ENCODE results near the gene SEC22A. TPM values are rescaled to one million over a fixed set of nuclear protein-coding genes. Genes with fewer than 3 reads are reported as not detected.
"Not testable (repeated sequence)": the region's sequence is repeated elsewhere in the genome, so short reads cannot be mapped to it uniquely, and the experiment has no call there.

SEC22A gene
- total RNA-seq, 1 donor from 2014 or later, result 16.2 TPM

DNA sequence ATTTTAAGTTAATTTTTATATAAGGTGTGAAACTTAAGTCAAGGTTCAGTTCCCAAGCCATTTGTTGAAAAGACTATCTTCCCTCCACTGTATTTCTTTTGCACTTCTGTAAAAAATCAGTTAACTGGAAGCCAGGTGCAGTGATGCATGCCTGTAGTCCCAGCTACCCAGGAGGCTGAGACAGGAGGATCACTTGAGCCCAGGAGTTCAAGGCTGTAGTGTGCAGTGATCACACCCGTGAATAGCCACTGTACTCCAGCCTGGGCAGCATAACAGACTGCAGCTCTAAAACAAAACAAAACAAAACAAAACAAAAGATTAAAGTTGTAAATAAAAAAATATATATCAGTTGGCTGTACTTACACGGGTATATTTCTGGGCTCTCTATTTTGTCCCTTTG lies 33.1 kb upstream of the SEC22A start:
- DNase-seq (ENCODE audit: low spot score) (no peak), ATAC-seq (no peak)
- intact Hi-C loops (cut with DNase I), result no loop called here

DNA sequence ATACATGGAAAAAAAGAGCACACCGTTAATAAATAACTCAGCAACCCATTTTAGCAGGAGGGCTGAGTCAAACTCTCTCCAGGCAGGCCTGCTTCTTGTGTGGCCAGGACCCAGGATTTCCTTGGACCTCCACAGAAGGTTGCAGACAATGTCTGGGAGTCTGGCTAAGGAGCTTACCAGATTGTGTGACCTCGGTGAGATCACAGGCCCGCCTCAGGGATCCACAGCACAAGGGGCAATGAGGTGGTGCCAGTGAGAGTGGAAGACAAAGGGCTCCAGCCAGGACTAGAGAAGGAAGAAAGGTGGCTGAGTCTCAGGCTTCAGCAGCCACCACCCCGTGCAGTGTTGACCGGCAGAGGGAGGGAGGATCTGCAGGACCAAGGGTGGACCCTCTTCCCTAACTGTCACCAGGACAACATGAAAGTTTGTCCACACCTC lies 32.2 kb upstream of the SEC22A start:
- ATAC-seq (no peak), DNase-seq (ENCODE audit: low spot score) (no peak)
- intact Hi-C loops (cut with DNase I), result no loop called here

DNA sequence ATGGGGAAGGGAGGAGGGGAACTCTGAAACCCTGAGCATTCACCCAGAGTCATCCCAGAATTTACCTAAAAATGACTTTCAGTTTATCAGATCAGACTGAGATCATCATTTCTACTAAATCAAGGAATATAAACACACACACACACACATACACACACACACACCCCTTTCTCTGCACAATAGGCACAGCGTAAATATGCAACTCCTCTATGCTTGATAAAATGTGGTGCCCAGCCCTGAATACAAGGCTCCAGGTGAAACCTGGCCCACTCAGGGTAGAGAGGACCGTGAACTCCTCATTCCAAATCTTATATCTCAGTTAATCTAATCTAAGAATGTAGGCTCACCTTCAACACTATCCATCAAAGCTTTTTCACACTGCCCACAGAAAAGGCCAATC lies 31.8 kb upstream of the SEC22A start:
- intact Hi-C loops (cut with DNase I), result no loop called here
- ATAC-seq, result no peak
- DNase-seq (ENCODE audit: low spot score), result no peak

DNA sequence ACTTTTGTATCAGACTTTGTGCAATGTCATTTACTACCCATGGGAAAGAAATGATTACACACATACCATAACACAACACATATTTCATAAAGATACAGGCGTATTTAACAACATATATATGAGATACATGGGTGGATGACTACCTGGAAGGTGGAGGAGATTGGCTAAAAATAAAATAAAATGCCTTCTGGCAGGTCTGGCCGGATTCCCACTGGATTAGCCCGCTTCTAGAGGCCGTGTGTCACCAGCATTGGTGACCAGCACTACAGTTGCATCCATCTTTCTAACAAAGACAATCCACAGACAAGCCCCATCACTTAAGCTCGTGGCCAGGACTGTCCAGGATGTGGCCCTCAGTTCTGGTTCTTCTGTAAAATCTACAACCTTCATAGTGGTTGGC lies 21.0 kb upstream of the SEC22A start:
- no peak for ATAC-seq
- no peak for DNase-seq (ENCODE audit: low spot score)
- intact Hi-C loops (cut with DNase I), result no loop called here

DNA sequence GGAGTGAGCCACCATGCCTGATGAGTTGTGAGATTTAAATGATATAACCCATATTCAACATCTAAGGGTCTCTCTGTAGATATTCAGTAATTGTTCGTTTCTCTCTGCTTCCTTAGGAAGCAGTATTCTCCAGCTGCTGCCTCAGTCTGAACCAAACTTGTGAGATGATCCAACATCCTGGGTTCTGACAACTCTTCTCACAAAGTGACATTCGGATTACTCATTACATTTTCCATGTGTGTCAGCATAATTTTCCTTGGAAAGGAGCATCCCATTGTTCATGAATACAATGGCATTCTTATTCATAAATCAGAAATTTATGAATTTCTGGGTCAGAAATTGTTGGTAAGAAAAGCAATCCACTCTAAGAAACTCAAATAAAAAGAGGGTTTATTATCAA lies 15.0 kb upstream of the SEC22A start:
- ATAC-seq, result no peak
- DNase-seq (ENCODE audit: low spot score), result no peak
- intact Hi-C loops (cut with DNase I), result no loop called here

DNA sequence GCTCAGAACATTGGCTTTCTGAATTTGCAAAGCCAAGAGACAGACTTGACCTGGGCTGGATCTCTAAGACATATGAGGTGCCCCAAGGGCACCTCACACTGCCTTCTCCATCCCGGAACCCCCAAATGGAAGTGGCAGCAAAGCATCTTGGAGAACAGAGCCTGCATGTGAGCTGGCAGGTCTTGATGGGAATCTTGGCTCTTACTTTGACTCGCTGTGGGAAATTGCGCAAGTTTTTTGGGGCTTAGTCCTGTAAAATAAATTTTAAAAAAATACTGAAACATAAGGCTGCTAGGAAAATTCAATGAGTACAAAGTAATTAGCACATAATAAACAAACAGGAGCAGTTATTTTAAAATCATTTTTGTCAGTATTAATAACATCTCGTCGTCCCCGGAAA lies 13.7 kb upstream of the SEC22A start:
- intact Hi-C loops (cut with DNase I), result no loop called here
- no peak for ATAC-seq
- no peak for DNase-seq (ENCODE audit: low spot score)

DNA sequence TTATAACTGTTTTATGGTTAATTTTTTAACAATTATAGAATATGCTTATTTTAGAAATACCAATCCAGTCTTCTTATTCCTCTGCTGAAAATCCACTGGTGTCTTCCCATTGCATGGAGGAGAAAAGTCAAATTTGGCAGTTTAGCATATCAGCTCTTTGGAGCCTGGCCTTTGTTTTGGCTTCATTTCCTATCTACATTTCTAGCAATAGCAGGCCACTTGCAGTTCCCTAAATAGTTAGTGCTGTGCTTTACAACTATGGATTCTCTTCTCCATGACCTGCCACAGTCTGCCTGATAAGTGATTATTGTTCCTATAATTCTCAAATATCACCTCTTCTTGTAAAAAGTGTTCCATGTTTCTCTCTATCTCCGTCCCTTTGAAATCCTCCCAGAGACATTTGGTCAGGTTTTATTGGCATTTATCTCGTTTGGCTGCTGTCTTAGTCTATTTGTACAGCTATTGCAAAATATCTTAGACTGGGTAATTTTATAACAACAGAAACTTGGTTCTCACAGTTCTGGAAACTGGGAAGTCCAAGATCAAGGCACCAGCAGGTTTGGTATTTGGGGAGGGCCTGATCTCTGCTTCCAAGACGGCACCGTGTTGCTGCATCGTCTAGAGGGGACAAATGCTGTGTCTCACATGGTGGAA lies 8.2 kb upstream of the SEC22A start:
- intact Hi-C loops (cut with DNase I), result no loop called here
- no peak for DNase-seq (ENCODE audit: low spot score)
- ATAC-seq, result peak; percentile 36

DNA sequence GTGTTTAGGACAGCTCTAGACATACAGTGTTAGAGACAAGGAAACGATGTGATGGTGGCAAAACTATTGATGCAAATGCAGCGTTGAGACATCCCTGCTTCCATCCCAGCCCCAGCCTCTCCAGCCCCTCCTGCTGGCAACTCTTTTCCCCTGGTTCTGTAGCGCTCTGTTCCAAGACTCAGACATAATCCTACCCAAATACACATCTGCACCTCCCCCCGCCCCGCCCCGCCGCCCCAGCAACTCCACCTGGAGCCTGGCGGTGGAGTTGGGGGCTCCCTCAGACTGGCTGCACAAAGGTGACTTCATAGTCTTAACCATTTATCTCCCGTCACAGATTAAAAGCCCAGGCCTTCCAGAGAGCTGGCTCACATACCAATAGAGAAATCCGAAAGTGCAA lies 7.2 kb upstream of the SEC22A start:
- ATAC-seq (no peak), DNase-seq (ENCODE audit: low spot score) (no peak)
- intact Hi-C loops (cut with DNase I), result no loop called here

DNA sequence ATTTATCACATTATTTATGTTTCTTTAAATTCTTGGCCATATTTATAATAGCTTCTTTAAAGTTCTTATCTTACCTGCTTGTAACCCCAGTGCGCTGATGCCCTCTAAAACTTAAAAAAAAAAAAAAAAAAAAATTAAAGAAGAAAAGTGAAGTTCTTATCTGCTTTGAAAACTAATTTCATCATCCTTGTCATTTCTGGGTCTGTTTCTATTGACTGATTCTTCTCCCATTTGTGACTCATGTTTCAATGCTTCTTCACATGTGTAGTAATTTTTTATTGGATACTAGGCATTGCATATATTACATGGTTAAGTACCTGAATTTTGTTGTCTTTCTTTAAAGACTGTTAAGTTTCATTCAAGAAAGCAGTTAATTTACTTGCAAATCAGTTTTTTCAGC lies 3.4 kb upstream of the SEC22A start:
- intact Hi-C loops (cut with DNase I), result no loop called here
- no peak for ATAC-seq
- DNase-seq (ENCODE audit: low spot score), result no peak

DNA sequence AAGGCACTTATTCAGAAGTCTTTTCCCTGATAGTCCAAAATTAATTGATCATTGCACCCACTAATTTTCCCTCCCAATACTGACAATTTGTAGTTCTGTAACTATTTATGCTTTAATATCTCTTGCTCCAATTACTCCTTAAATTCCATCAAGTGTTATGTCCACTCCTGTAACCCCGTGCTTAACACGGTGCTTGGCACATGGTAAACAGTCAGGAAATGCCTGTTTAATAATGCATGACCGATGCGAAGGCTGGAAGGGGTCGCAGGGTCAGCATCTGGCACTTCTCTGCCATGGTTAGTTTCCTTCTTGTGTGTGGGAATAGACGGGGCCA lies 553 bp upstream of the SEC22A start:
- ATAC-seq (no peak), DNase-seq (ENCODE audit: low spot score) (no peak)
- intact Hi-C loops (cut with DNase I), result no loop called here

DNA sequence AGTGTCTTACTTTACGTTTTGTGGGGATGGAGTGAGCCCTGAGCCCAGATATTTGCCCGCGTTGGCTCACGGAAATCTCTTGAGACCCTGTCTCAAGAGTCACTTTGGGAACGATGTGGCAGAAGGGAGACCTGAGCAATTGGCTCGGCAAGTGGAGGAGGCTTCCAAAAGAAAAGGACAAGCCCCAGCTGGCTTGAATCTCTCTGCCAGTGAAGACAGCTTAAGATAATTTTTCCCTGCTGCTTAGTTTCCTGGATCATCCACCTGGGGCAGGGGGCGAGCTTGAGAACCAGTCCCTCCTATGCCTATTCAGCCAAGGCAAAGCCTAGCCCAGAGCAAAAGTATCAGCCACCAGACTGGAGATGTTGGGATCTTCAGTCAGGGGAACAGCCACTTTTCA lies 708 bp downstream of the SEC22A start:
- ATAC-seq, result no peak
- DNase-seq (ENCODE audit: low spot score), result no peak
- intact Hi-C loops (cut with DNase I), result no loop called here

DNA sequence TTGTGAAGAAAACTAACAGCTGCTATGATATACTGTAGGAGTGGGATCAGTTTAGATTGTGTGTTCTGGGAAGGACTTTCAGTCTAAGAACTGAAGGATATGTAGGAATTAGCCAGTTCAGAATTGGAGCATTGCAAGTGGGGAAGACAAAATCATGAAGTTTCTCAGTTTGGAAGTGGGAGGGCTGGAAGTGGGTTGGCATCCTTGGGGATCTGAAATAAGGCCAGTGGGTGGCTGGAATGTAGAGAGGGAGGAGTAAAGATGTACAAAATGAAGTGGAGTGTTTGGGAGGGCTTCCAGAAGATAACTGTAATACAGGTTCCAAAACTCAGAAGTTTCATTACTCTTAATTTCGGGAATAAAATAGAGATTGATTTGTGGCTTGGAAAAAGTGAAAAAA lies 17.2 kb downstream of the SEC22A start:
- DNase-seq (ENCODE audit: low spot score), result no peak
- intact Hi-C loops (cut with DNase I), result no loop called here
- ATAC-seq, result no peak

DNA sequence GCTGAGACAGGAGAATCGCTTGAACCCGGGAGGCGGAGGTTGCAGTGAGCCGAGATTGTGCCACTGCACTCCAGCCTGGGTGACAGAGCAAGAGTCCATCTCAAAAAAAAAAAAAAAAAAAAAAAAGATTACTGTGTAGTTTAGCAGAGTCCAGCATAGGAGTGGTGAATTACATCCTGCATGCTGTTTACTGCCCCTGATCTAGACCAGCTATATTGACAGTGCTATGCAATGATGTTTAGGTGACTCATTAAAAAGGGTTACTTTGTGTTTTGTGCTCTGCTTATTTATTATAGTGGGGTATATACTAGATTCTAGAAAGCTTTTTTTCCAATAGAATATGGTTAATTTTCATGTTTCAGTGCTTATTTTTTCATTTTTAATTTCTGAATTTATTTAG lies 19.6 kb downstream of the SEC22A start:
- intact Hi-C loops (cut with DNase I); DNase-seq (ENCODE audit: low spot score); ATAC-seq: not testable (repeated sequence)

DNA sequence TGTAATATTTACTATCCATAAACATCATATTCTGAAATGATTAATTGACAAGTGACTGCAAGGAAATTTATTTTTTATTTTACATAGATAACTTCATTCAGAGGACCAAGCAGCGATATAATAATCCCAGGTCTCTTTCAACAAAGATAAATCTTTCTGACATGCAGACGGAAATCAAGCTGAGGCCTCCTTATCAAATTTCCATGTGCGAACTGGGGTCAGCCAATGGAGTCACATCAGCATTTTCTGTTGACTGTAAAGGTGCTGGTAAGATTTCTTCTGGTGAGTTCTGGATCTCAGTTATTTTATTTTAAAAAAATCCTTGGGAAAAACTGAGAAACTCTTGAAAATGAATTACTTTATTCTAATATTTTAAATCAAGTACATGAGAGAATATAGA lies 23.3 kb downstream of the SEC22A start:
- ATAC-seq (no peak), DNase-seq (ENCODE audit: low spot score) (no peak)

DNA sequence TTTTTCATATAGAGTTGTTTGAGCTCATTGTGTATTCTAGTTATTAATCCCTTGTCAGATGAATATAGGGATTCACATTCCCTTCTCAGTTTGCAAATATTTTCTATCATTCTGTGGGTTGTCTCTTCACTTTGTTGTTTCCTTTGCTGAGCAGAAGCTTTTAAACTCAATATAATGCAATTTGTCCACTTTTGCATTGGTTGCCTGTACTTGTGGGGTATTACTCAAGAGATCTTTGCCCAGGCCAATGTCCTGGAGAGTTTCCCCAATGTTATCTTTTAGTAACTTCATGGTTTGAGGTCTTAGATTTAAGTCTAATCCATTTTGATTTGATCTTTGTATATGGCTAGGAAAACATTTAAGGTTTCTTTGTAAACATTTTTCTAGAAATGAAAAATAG lies 24.8 kb downstream of the SEC22A start:
- no peak for ATAC-seq
- intact Hi-C loops (cut with DNase I), result no loop called here
- DNase-seq (ENCODE audit: low spot score), result no peak

More for the DNA sequence above, 23.3 kb downstream of the SEC22A start:
- intact Hi-C loops (cut with DNase I), result no loop called here

DNA sequence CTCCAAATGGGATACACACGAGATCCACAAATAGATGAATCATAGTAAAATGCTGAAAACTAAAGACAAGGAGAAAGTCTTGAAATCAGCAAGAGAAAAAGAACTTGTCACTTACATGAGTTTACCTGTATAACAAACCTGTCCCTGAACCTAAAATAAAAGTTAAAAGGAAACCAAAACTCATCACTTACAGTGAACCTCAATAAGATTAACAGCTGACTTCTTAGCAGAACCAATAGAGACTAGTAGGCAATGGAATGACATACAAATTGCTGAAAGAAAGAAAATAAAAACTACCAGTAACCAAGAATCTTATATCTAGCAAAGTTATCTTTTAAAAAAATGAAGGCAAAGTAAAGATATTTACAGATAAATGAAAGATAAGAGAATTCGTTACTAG lies 27.4 kb downstream of the SEC22A start:
- DNase-seq (ENCODE audit: low spot score) (no peak), ATAC-seq (no peak)
- intact Hi-C loops (cut with DNase I), result no loop called here

DNA sequence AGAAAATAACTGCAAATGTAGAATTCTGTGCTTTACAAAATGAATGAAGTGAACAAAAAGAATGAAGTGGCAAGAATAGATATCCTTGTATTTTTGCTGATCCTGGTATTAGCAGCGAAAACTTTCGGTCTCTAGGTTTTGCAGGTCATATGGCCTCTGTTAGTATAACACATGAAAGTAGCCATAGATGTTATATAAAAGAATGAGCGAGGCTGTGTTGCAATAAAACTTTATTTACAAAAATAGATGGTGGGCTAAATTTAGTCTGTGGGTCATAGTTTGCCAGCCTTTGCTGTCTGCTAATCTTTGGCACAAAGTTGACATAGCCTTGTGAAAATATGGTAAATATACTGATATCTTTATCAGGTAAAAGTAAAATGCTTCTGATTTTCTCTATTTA lies 35.2 kb downstream of the SEC22A start:
- intact Hi-C loops (cut with DNase I), result no loop called here
- DNase-seq (ENCODE audit: low spot score) (no peak), ATAC-seq (no peak)

DNA sequence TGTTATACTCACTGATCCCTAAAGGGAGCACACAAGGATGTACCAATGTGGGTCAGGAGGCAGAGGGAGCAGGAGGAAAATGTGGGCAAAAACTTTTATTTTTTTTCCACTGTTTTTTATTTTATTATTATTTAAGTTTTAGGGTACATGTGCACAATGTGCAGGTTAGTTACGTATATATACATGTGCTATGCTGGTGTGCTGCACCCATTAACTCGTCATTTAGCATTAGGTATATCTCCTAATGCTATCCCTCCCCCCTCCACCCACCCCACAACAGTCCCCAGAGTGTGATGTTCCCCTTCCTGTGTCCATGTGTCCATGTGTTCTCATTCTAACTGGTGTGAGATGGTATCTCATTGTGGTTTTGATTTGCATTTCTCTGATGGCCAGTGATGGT lies 37.4 kb downstream of the SEC22A start:
- intact Hi-C loops (cut with DNase I); ATAC-seq; DNase-seq (ENCODE audit: low spot score): not testable (repeated sequence)

DNA sequence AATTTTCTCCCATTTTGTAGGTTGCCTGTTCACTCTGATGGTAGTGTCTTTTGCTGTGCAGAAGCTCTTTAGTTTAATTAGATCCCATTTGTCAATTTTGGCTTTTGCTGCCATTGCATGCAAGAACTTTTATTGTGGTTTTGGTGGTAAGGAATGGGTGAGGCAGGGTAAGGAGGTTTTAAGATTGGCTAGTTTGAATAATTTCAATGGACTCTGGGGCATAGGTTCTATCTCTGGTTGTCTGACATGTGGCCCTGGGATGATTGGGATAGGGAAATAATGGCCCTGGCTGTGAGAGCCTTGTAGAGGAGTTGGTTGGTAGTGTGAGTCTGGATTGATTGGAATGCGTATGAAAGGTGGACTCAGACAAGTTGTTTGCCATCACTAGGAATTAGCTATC lies 38.0 kb downstream of the SEC22A start:
- DNase-seq (ENCODE audit: low spot score) (no peak), ATAC-seq (no peak)
- intact Hi-C loops (cut with DNase I), result no loop called here

DNA sequence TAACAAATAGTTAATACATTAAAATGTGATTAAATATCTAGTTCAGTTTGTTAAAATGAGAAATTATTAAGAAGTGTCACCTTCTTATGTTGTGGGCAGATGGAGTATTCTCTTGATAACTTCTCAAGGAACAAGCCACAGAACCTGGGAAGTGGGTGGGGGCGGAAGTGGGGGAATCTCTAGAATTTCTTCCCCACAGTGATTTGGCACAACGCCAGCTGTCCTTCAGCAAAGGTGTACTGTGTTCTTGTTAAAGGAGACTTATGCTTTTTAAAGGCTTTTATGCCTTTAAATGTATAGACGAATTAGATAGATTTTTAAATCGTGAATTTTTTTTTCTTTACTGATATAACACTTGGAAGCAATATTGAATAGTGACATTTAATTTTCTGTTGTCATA lies 42.4 kb downstream of the SEC22A start:
- no peak for DNase-seq (ENCODE audit: low spot score)
- no peak for ATAC-seq
- intact Hi-C loops (cut with DNase I), result no loop called here

DNA sequence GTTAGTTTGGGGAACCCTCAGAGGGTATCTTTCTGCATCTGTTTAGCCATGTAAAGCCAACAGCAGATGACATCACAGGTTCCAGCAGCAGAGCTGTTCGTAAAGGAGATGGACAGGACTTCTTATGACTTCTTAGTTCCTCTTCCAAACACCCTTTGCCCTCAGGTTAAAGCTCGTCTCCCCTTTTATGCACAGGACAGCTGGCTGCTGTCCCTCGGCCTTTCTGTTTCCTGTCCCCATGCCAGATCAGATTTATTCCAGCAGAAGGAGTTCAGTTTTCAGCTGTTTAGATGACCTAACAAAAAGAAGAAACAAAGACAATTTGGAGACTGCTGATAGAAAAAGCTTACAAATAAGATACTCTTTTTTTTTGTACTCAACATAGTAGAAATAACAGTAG lies 45.1 kb downstream of the SEC22A start:
- intact Hi-C loops (cut with DNase I), result no loop called here
- no peak for DNase-seq (ENCODE audit: low spot score)
- ATAC-seq, result no peak

DNA sequence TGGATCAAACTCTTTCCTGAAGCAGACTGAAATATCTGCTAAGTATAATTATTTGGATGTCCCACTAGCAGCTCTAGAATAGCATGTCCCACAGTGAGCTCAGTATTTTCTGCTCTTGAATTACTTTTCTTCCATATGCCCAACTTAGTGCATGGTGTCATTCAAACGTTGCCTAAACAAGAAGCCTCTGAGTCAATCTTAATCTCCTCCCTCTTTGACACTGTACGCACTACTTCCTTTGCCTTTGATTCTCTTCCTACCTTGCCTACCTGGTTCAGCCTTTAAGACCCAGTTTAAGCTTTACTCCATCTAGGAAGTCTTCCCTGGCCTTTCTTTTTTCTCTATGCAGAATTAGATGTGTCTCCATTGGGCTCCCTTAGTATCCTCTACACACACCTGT lies 54.5 kb downstream of the SEC22A start:
- intact Hi-C loops (cut with DNase I), result no loop called here
- DNase-seq (ENCODE audit: low spot score) (no peak), ATAC-seq (no peak)
